Breast epithelium (tissue), 4 donors: Measurements from ENCODE around the gene INTS6. TPM values are rescaled to one million over a fixed set of nuclear protein-coding genes. Genes with fewer than 3 reads are reported as not detected.

Source experiments
- DNase-seq, 2 donors: peaks; one replicate each; pipeline ENCODE4 v3.0.0-alpha.2; 2019; ENCODE audit warnings: low spot score in 2 of 2
- H3K27ac ChIP-seq, 2 donors: fragments of 200-600 bp; sonication (generic) in 1 of 2; one replicate each; pipeline ENCODE4 v1.5.1; 2016 to 2019; ENCODE audit warnings: mild to moderate bottlenecking in 1 of 2
- H3K27me3 ChIP-seq, 2 donors: fragments of 200-600 bp; sonication (generic) in 1 of 2; one replicate each; pipeline versions ENCODE4 v1.5.1 to v1.6.0; 2017 to 2019; ENCODE audit warnings: control low read depth in 1 of 2, mild to moderate bottlenecking in 1 of 2
- H3K36me3 ChIP-seq: fragments of 200-600 bp; one replicate; pipeline ENCODE4 v1.5.1; 2019
- H3K4me1 ChIP-seq, 2 donors: fragments of 200-600 bp; sonication (generic); one replicate each; pipeline ENCODE4 v1.5.1; 2016 to 2019; ENCODE audit warnings: control low read depth in 1 of 2
- H3K4me3 ChIP-seq, 3 donors: fragments of 200-600 bp; sonication (generic); 1 replicate in 2 of 3; 2 replicates in 1 of 3; pipeline ENCODE4 v1.5.1; 2016 to 2019; ENCODE audit warnings: mild to moderate bottlenecking in 3 of 3, moderate library complexity in 2 of 3
- H3K9me3 ChIP-seq, 2 donors: fragments of 200-600 bp; sonication (generic) in 1 of 2; one replicate each; pipeline ENCODE4 v1.5.1; 2016 to 2019; ENCODE audit warnings: control low read depth in 1 of 2
- POLR2A ChIP-seq: fragments of 450-650 bp; IDR thresholded peaks from one replicate; pipeline ENCODE4 v1.6.1; 2016; ENCODE audit warnings: antibody characterized with exemption, mild to moderate bottlenecking, moderate library complexity
- POLR2AphosphoS5 ChIP-seq, 3 donors: sonication (generic); formaldehyde crosslinking; IDR thresholded peaks; one replicate each; pipeline ENCODE4 v1.6.1; 2017; ENCODE audit warnings: antibody characterized with exemption in 3 of 3
- intact Hi-C: fragments of 100-400 bp; cut with DNase I; formaldehyde crosslinking; loops from one replicate; pipeline ENCODE4 v1.15.1; 2023; ENCODE audit warnings: low total_unique reads
- total RNA-seq, 3 donors: library from RNA; depleted of rRNA; stranded (reverse); fragments of >200 nt; gene quantifications; one replicate each; pipeline ENCODE4 v1.1.0, GENCODE V29; 2016
- TF ChIP-seq, protein P1 (sequence below), 3 donors: fragments of 450-650 bp; IDR thresholded peaks; one replicate each; pipeline ENCODE4 v1.5.1; 2016 to 2017; ENCODE audit warnings: antibody characterized with exemption in 3 of 3, mild to moderate bottlenecking in 3 of 3, moderate library complexity in 3 of 3

INTS6 gene
- total RNA-seq, 3 donors from 2014 or later = 31.2 to 76.7 (median 50.5) TPM

DNA sequence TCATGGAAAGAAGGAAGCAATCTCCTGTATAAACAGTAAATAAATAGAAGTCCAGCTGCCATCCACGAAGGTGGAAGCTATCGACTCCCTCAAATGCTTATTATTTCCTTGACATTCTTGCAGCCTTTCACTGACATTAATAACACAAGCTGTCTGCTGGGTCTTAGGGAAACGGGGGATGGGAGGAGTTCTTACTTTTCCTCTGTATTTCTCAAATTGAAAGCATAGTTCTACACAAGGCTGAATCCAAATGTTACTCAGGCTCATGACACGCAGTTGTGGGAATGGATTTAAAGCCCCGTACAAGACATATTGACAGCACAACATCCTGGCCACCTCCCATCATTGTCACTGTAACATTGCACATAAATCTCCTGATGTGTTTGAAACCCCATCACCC lies 109.4 kb downstream of the INTS6 start:
- no peaks in the 10 kb centered on the region for H3K27me3 ChIP-seq
- no peaks in the 10 kb centered on the region for H3K9me3 ChIP-seq
- no peaks in the 10 kb centered on the region for H3K4me1 ChIP-seq
- H3K36me3 ChIP-seq = no peaks in the 10 kb centered on the region
- H3K4me3 ChIP-seq = no peak overlapping the region
- no peak for DNase-seq
- intact Hi-C loops = no loop called here
- TF ChIP-seq POLR2AphosphoS5 (IDR thresholded peaks at IDR 0.05) (no peak), POLR2A (no peak)
- TF ChIP-seq, protein P1, sequence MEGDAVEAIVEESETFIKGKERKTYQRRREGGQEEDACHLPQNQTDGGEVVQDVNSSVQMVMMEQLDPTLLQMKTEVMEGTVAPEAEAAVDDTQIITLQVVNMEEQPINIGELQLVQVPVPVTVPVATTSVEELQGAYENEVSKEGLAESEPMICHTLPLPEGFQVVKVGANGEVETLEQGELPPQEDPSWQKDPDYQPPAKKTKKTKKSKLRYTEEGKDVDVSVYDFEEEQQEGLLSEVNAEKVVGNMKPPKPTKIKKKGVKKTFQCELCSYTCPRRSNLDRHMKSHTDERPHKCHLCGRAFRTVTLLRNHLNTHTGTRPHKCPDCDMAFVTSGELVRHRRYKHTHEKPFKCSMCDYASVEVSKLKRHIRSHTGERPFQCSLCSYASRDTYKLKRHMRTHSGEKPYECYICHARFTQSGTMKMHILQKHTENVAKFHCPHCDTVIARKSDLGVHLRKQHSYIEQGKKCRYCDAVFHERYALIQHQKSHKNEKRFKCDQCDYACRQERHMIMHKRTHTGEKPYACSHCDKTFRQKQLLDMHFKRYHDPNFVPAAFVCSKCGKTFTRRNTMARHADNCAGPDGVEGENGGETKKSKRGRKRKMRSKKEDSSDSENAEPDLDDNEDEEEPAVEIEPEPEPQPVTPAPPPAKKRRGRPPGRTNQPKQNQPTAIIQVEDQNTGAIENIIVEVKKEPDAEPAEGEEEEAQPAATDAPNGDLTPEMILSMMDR (IDR thresholded peaks at IDR 0.05) = no peak
- no peak overlapping the region for H3K27ac ChIP-seq

DNA sequence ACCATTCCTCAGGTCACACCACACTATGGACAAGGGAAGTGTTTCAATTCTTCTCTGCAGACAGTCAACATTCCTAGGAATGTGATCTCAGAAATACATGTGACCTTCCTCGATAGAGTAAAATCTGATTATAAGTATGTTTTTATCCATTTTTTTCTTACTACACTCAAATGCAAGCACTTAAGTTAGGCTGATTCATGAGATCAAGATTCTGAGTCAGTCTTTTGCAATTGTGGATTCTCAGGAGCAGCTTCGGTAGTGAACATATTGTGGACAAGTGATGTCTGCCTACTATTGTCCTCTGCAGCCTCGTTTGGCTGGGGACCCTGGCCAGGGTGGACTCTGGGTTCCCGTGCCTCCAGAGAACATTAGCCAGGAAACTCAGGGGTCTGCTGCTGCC lies 110.1 kb downstream of the INTS6 start:
- DNase-seq = no peak
- H3K27ac ChIP-seq = no peak overlapping the region
- no peak overlapping the region for H3K4me3 ChIP-seq
- H3K9me3 ChIP-seq = no peaks in the 10 kb centered on the region
- H3K27me3 ChIP-seq = no peaks in the 10 kb centered on the region
- no peaks in the 10 kb centered on the region for H3K36me3 ChIP-seq
- intact Hi-C loops = no loop called here
- TF ChIP-seq, protein P1 (IDR thresholded peaks at IDR 0.05) = no peak
- TF ChIP-seq POLR2AphosphoS5 (IDR thresholded peaks at IDR 0.05) (no peak), POLR2A (no peak)
- no peaks in the 10 kb centered on the region for H3K4me1 ChIP-seq

DNA sequence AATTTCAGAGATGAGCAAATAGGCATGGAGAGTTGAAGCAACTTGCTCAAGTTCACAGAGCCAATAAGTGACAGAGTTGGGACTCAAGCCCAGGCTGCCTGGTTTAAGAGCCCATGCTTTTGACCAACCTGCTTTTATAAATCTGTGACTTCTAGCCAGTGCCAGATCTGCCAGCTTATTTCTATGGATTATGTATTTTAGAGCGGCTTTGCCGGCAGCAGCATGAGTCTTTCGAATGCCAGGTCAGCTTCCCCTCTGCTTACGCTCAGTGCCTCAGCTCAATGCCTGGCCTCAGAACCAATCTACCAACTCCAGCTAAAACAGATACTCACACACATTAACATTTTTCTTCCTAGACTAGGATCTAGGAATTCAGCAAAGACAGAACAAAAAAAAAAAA lies 111.0 kb downstream of the INTS6 start:
- H3K9me3 ChIP-seq = no peaks in the 10 kb centered on the region
- no peaks in the 10 kb centered on the region for H3K27me3 ChIP-seq
- TF ChIP-seq, protein P1 (IDR thresholded peaks at IDR 0.05) = no peak
- no peak for TF ChIP-seq POLR2A
- no peak for TF ChIP-seq POLR2AphosphoS5 (IDR thresholded peaks at IDR 0.05)
- H3K4me3 ChIP-seq = no peak overlapping the region
- H3K4me1 ChIP-seq = no peaks in the 10 kb centered on the region
- H3K36me3 ChIP-seq = no peaks in the 10 kb centered on the region
- DNase-seq = no peak
- H3K27ac ChIP-seq = no peak overlapping the region
- intact Hi-C loops = no loop called here

DNA sequence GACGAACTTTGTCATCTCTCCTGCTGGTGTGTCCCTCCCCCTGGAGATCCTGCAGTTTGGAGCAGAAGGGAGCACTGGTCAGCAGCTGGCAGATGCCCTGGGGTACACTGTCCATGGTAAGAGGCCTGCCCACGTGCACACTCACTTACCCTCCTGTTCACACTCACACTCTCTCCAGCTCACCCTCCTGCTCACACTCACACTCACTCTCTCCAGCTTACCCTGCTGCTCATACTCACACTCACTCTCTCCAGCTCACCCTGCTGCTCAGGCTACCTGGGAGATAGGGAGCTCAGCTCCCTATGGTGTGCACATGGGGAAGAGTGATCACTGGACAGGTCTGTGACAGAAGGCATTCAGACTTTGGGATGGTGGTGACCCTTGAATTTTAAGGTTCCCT lies 111.6 kb downstream of the INTS6 start:
- Histone ChIP-seq H3K9me3 (no peaks in the 10 kb centered on the region), H3K27me3 (no peaks in the 10 kb centered on the region), H3K4me1 (no peaks in the 10 kb centered on the region), H3K4me3 (no peak overlapping the region), H3K27ac (no peak overlapping the region), H3K36me3 (no peaks in the 10 kb centered on the region)
- no peak for DNase-seq
- TF ChIP-seq, protein P1 (IDR thresholded peaks at IDR 0.05) = no peak
- TF ChIP-seq POLR2AphosphoS5 (IDR thresholded peaks at IDR 0.05) (no peak), POLR2A (no peak)
- intact Hi-C loops = no loop called here

DNA sequence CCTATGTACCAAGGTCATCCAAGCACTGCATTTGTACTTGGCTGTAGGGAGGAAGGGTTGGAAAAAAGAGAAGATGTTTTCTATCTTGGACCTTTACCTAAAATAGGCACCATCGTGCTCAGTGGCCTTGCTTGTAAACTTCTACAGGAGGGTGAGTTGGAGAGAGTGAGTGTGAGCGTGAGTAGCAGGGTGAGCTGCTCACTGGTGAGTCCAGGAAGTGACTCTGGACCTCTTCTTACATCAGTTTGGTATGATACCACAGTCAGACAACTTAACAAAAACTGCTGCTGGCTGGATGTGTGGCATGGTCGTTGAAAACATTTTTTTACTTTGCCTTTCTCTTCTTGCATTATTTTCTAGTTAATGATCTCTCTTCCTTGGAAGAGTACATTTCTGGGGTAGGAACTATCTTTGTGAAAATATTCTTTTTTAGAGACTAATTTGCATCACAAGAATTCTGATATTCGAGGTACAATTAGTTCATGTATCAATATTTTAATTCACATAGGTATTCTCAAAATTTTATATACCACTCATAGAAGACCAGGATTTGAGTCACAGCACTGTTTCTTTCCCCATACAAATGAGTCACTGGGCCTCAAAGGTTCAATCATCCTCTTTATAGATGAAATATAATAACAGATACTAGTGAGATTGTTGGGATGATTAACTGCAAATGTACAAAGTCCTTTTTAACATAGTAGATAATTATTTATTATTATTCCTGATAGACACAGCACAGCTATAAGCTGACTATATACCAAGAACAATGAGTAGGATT lies 112.7 kb downstream of the INTS6 start:
- Histone ChIP-seq H3K27me3 (no peaks in the 10 kb centered on the region), H3K27ac (no peak overlapping the region), H3K9me3 (no peaks in the 10 kb centered on the region), H3K36me3 (no peaks in the 10 kb centered on the region), H3K4me1 (no peaks in the 10 kb centered on the region), H3K4me3 (no peak overlapping the region)
- intact Hi-C loops = no loop called here
- DNase-seq = no peak
- TF ChIP-seq, protein P1 (IDR thresholded peaks at IDR 0.05) = no peak
- TF ChIP-seq POLR2A (no peak), POLR2AphosphoS5 (IDR thresholded peaks at IDR 0.05) (no peak)
